ENCODE results near the gene FLRT1.

The FLRT1 gene

DNA sequence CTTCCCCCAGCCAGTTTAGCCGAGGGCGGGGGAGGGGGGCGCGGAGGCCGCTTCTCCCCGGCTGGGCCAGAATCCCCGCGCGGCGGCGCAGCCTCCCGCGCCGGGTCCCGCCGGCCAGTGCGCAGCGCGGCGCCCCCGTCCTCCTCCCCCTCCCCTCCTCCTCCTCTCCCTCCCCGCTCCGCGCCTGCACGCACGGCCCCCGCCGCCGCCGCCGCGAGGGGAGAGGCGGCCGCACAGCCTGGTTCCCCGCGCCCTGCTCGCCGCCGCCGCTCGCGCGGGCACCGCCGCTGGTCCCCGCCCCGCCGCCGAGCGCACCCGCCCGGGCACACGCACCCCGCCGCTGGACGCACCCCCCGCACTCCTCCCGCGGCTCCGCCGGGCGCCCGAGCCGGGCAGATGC, at the start of gene FLRT1:
TSS of gene FLRT1 (plus strand) at position 356 of the 400 bp plus-strand sequence. CDS start 80,337 bp downstream, outside the sequence.
- TF ChIP-seq, protein P1, sequence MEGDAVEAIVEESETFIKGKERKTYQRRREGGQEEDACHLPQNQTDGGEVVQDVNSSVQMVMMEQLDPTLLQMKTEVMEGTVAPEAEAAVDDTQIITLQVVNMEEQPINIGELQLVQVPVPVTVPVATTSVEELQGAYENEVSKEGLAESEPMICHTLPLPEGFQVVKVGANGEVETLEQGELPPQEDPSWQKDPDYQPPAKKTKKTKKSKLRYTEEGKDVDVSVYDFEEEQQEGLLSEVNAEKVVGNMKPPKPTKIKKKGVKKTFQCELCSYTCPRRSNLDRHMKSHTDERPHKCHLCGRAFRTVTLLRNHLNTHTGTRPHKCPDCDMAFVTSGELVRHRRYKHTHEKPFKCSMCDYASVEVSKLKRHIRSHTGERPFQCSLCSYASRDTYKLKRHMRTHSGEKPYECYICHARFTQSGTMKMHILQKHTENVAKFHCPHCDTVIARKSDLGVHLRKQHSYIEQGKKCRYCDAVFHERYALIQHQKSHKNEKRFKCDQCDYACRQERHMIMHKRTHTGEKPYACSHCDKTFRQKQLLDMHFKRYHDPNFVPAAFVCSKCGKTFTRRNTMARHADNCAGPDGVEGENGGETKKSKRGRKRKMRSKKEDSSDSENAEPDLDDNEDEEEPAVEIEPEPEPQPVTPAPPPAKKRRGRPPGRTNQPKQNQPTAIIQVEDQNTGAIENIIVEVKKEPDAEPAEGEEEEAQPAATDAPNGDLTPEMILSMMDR (IDR thresholded peaks at IDR 0.05; ENCODE audit: low read depth, low read length) = no peak

DNA sequence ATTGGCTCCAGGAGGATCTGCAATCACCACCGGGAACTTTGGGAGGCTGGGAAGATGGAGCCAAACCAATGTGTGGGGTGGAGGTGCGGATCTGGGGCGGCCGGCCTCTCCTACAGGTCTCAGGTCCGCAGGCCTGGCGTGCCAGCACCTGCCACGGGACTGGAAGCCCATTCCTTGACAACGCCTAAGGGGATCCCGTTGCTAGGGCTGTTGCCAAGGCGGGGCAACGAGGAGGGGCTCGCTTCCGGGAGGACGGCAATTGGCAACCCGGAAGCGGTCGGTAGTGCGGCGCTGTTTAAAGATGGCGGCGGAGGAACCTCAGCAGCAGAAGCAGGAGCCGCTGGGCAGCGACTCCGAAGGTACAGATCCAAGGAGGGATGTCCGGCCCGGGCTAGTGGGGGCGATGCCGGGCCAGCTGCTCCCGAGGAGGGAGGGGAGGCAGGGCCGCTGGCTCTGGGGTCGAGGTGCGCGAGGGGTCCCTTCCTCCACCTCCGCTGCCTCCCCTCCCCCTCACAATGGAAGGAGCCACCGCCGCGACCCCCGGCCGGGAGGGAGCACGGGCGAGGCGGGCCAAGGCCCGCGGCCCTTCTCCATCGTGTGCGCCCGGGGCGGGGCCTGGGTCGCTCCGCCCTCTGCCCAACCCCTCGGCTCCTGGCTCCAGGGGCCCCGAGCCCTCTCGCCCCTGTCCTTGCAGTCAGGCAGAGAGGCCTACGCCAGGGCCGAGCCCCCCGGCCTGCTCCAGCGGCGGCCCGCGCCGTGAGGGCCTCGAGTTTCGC, 49.4 kb upstream of the FLRT1 start, which contains the start of gene OTUB1:
TSS of gene OTUB1 (plus strand) at position 283 of the 776 bp plus-strand sequence. CDS start at position 302, 19 bp downstream.
- TF ChIP-seq, protein P1 (IDR thresholded peaks at IDR 0.05; ENCODE audit: low read depth, low read length) = no peak
- DNase-seq (ENCODE audit: extremely low read depth, low read depth) = peak; percentile 74

More for the DNA sequence above, at the start of gene FLRT1:
- no peak for DNase-seq (ENCODE audit: extremely low read depth, low read depth)

DNA sequence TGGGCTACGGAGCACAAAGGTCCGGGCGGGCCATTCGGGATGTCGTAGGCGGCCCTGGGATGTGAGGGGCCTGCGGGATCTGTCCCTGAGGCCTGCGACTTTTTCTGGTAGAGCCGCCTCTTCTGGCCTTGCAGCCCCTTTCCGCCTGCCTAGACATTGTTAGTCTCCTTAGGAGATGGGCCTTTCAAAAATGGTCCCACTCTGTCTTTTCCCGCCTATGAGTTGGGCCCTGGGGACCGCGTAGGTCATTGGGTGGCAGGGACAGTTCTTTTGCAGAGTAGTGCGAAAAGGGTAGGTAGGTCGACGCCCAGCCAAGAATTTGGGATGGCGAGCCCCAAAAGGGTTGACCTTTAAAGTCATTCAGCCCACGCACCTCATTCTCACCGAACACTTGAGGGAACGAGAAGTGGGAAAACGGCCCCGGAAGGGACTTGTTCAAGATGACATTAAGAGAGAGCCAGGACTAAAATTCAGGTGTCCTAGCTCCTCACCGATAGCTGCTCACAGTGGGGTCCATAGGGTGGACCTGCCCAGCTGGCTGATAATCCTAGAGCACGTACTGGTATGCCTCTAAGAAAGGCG, 48.7 kb upstream of the FLRT1 start:
- TF ChIP-seq, protein P1 (IDR thresholded peaks at IDR 0.05; ENCODE audit: low read depth, low read length) = no peak
- no peak for DNase-seq (ENCODE audit: extremely low read depth, low read depth)

DNA sequence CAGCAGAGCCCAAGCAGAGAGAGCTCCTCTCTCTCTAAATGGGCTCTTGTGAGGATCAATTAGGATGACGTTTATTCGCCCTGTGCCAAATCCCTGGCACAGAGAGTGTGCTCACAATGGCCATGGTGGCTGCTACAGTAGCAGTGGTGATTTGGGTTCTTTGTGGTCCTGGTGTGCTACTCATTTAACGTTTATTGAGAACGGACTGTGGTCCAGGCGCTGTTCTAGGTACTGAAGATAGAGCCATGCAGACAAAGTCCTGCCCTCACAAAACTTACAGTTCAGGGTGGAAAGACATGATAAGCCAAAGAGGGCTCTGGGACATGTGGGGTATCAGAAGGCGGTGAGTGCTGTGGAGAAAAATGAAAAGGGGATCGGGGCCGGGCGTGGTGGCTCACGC, 44.2 kb upstream of the FLRT1 start:
- no peak for DNase-seq (ENCODE audit: extremely low read depth, low read depth)
- TF ChIP-seq, protein P1 (IDR thresholded peaks at IDR 0.05; ENCODE audit: low read depth, low read length) = no peak

- DNase-seq (ENCODE audit: extremely low read depth, low read depth) = no peak
- TF ChIP-seq, protein P1 (IDR thresholded peaks at IDR 0.05; ENCODE audit: low read depth, low read length) = no peak
Measured at GRCh38 chr11:63993100-63993499, 42.6 kb upstream of the FLRT1 start.

GRCh38 chr11:63993993-63994392, 41.7 kb upstream of the FLRT1 start:
- DNase-seq (ENCODE audit: extremely low read depth, low read depth) = no peak
- TF ChIP-seq, protein P1 (IDR thresholded peaks at IDR 0.05; ENCODE audit: low read depth, low read length) = no peak

DNA sequence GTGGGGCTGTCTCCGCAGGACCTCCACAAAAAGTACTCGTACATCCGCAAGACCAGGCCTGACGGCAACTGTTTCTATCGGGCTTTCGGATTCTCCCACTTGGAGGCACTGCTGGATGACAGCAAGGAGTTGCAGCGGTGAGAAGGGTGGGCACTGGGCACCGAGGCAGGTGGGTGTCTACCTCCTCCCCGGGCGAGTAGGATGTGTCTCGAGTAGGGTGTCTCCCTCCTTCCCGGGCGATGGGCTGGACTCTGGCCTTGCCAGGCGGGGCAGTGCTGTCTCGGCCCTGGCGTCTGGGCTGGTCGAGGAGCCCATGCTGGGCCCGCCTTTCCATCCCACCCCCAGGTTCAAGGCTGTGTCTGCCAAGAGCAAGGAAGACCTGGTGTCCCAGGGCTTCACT, 39.2 kb upstream of the FLRT1 start:
- no peak for DNase-seq (ENCODE audit: extremely low read depth, low read depth)
- TF ChIP-seq, protein P1 (IDR thresholded peaks at IDR 0.05; ENCODE audit: low read depth, low read length) = no peak

All from AG09319 (cell line).